GM12875 (cell line): ENCODE results near the gene DRAP1.

Experiments
- H3K4me3 ChIP-seq: one replicate; pipeline ENCODE4 v1.5.1; 2011; ENCODE audit warnings: low read depth, low read length, control low read depth
- TF ChIP-seq, protein P1 (sequence below): IDR thresholded peaks from 2 replicates; pipeline ENCODE4 v1.5.1; 2011; ENCODE audit warnings: low read depth, mild to moderate bottlenecking, control low read depth, inconsistent platforms, low read length, moderate library complexity, borderline replicate concordance; ENCODE audit not compliant: insufficient read depth

DRAP1 gene

DNA sequence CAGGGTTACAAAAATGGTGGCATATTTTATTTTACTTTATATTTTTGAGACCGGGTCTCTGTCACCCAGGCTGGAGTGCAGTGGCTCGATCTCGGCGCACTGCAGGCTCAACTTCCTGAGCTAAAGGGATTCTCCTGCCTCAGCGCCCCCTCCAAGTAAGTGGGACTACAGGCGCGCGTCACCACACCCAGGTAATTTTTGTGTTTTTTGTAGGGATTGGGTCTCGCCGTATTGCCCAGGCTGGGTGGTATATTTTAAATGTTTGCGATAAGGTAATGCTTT, 18.4 kb upstream of the DRAP1 start:
- TF ChIP-seq, protein P1, sequence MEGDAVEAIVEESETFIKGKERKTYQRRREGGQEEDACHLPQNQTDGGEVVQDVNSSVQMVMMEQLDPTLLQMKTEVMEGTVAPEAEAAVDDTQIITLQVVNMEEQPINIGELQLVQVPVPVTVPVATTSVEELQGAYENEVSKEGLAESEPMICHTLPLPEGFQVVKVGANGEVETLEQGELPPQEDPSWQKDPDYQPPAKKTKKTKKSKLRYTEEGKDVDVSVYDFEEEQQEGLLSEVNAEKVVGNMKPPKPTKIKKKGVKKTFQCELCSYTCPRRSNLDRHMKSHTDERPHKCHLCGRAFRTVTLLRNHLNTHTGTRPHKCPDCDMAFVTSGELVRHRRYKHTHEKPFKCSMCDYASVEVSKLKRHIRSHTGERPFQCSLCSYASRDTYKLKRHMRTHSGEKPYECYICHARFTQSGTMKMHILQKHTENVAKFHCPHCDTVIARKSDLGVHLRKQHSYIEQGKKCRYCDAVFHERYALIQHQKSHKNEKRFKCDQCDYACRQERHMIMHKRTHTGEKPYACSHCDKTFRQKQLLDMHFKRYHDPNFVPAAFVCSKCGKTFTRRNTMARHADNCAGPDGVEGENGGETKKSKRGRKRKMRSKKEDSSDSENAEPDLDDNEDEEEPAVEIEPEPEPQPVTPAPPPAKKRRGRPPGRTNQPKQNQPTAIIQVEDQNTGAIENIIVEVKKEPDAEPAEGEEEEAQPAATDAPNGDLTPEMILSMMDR = no peak
- H3K4me3 ChIP-seq = no peak overlapping the region

DNA sequence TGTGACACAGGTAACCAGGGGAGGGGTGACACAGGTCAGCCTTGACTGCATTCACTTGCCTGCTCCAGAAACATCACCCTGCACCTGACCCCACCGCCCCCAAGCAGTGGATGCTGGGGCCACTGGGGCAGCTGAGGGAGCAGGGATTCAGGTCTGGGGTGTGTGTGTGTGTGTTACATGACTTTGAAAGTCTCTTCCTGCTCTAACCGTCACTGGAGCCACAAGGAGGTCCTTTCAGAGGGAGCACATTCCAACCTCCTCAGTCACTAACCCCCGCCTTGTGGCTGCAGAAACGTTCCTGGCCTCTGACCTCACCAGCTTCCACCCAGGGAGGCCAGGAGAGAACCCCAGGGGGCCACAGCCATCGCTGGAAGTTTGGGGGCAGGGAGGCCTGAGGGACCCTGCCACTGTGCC, 16.2 kb upstream of the DRAP1 start:
- H3K4me3 ChIP-seq = no peak overlapping the region
- TF ChIP-seq, protein P1 = no peak

DNA sequence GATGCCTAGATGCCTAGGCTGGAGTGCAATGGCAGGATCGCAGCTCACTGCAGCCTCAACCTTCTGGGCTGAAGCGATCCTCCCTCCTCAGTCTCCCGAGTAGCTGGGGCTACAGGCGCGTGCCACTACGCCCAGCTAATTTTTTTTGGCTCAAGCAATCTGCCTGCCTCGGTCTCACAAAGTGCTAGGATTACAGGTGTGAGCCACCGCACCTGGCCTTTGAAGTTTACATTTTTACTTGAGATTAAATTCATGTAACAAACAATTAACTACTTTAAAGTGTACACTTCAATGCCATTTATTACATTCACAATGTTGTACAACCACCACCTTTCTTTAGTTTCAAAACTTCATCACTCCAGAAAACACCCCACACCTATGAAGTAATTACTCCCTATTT, 15.5 kb upstream of the DRAP1 start:
- TF ChIP-seq, protein P1 = no peak
- no peak overlapping the region for H3K4me3 ChIP-seq

DNA sequence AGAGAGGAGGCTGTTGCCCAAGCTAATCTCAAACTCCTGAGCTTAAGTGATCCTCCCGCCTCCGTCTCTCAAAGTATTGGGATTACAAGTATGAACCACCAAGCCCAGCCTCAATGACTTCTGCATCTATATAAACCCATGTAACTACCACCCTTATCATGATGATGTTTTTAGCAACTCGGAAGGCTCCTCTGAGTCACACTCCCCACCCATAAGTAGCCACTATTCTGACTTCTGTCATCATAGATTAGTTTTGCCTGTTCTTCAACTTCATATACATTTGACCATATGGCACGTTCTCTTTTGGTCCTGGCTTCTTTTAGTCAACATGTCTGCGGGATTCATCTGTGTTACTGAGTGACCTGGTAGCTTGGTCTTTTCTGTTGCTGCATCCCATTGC, 12.6 kb upstream of the DRAP1 start:
- no peak overlapping the region for H3K4me3 ChIP-seq
- TF ChIP-seq, protein P1 = no peak

DNA sequence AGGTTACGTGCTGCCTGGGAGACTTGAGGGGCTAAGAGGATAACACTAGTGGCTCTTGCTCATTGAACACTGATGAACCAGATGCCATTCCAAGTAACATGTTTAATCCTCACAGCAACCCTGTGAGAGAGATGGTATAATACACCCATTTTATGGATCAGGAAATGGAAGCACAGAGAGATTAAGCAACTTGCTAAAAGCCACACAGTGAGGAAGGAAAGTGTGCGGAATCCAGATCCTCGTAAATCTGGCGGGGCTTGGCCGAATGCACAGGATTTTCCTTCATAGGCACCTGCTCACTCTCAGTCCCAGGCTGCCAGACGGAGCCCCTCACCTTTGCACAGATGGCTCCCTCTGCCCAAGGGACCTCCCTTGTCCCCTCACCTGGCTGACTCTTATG, 11.3 kb upstream of the DRAP1 start:
- no peak overlapping the region for H3K4me3 ChIP-seq
- TF ChIP-seq, protein P1 = no peak

DNA sequence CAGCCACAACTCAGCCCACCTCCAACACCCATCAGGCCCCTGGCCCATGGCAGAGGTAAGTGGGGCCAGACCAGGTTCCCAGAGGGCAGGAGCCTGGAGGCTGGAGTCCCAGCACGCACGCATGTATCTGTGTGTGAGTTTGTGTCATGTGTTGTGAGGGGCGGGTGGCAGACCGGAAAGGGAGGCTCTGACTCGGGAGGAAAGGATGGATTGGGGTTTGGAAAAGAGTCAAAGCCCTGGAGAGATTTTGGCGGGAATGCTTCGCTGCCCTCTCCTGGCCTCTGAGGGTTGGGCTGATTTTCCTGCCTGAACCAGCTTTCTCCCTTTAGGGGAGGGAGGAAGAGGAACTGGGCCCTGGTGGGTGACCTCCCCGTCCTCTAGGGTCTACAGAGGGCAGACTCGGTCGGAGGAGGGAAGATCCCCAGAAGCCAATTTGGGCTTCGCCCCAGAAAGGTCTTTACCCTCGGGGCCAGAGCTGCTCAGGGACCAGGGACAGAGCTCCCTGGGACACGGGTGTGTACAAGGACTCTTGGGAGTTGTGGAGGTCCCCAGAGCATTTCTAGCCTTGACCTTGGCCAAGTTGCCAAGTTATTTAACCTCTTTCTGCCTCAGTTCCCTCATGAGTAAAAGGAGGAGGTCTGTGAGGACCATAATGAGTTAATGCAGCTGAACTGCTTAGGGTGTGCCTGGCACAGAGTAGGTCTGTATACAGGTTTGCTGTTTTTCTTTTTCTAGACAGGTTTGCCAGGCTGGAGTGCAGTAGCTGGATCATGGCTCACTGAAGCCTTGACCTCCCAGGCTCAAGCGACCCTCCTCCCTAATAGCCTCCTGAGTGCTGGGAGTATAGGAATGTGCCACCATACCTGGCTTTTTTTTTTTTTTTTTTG, 7.3 kb upstream of the DRAP1 start:
- no peak overlapping the region for H3K4me3 ChIP-seq
- TF ChIP-seq, protein P1 = no peak

DNA sequence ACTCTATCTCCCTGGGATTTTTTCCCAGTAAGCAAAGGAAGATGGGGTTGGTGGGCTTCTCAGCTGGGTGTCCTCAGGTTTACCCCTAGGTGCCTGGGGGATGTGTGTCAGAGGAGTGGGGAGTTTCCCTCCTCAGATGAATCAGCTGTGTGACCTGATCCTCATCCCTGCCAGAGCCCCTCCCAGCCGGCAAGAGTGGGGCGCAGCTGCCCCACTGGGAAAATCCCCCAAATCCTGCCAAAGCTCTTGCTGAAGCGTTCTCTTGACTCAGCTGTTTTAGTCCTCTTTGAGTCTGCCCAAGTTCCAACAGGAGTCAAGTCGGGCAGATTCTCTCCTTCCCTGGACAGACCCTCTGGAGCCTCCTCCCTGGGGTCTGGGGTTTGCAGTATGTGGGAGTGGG, 6.4 kb upstream of the DRAP1 start:
- TF ChIP-seq, protein P1 = no peak
- H3K4me3 ChIP-seq = no peak overlapping the region
